GM08714 (cell line): ENCODE measurements around the gene CASS4.

Source experiments
- H3K4me3 ChIP-seq: fragments of 200-500 bp; sonication (Bioruptor generic); 2 replicates; pipeline ENCODE4 v1.5.1; 2014; ENCODE audit warnings: mild to moderate bottlenecking, low read length, inconsistent platforms
- ZNF274 ChIP-seq: IDR thresholded peaks from 2 replicates; pipeline ENCODE4 v1.6.1; 2012; ENCODE audit warnings: mild to moderate bottlenecking, low read depth, low read length

Gene CASS4

DNA sequence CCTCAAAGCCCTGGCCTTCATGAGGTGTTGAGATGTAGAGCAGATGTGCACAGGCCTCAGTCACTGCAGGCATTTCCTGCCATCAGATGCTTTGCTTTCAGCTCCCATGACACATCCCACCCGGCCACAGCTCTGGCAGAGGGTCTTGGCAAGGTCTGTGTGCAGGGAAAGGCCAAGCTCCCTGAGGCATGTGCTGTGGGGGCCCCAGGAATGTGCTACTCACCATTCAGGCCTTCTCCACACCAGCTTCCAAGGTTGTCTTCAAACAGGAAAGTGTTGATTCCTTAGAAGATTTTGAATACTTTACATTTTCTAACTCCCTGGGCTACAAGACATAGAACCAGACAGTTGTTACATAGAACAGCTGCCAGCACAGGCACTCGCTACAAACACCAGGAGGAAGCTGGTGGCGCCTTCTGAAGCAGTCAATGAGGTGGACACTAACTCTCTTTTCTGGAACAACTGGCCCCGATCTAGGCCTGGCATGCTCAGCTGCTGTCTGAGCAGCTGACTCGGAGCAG, 27.8 kb downstream of the CASS4 start:
- no peak overlapping the region for H3K4me3 ChIP-seq
- TF ChIP-seq ZNF274, result no peak

DNA sequence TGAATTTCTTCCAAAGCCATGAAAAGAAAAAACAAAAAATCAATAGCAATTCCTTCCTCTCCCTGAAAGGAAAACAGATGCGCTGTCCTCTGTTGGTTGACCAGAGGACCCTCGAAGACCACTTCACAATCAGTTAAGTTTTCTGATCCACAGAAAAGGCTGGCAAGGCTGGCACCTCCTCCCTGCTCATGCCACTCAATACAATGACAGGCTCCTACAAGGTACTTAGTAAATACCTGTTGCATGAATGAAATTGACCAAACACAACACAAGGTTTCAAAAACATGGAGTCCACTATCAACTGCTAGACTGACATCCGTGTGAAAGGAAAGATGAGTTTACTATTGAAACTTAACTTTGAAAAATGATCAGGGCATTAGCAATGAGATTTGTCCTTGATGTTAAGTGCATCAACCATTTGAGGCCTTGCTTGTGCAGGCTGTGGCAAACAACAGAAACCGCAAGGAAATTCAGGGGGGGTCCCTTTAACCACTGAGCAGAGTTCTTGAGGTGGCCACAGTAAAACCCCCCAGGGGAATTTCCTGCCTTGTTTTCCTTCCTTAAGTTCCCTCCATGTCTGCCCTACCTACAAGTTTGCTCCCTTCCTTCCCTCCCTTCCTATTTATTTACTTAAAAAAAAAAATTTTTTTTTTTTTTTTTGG, 28.4 kb downstream of the CASS4 start:
- H3K4me3 ChIP-seq, result no peak overlapping the region
- no peak for TF ChIP-seq ZNF274

DNA sequence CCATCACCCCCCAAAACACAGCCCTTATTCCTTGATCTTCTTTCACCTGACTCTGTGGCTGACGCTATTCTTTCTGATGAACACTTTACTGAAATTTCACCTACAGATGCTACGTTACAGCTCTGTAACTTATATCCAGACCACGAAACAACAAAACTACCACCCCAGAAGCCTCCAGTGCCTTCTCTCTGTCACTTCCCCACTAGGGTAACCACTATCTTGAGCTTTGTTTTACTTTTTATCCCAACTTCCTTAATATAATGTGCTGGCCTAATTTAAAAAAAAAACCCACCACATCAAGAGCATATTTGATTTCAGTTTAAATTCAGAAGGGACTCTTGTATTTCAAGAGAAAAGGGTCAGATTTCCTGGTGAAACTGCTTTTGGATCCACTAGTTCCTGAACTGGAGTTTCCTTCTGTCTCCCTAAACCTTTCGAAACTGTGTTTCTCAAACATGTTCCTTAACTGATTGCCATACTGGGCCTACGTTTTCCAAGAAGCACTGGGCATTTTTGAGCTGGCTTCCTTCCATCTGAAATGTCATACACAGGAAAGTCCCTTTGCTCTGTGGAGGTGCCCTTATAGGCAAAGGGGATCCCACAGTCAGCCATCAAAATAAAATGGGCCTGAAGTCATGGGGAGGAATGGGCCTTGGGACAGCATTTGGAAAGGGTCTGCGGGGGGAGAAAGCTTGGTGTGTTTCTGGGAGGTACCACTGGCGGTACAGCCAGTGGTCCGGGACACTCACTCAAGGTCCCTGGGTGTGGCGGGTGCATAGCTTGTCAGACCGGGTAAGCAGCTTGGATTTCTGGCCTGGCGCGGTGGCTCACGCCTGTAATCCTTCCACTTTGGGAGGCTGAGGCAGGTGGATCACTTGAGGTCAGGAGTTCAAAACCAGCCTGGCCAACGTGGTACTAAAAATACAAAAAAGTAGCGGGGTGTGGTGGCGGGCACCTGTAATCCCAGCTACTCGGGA, 30.6 kb downstream of the CASS4 start:
- no peak for TF ChIP-seq ZNF274

DNA sequence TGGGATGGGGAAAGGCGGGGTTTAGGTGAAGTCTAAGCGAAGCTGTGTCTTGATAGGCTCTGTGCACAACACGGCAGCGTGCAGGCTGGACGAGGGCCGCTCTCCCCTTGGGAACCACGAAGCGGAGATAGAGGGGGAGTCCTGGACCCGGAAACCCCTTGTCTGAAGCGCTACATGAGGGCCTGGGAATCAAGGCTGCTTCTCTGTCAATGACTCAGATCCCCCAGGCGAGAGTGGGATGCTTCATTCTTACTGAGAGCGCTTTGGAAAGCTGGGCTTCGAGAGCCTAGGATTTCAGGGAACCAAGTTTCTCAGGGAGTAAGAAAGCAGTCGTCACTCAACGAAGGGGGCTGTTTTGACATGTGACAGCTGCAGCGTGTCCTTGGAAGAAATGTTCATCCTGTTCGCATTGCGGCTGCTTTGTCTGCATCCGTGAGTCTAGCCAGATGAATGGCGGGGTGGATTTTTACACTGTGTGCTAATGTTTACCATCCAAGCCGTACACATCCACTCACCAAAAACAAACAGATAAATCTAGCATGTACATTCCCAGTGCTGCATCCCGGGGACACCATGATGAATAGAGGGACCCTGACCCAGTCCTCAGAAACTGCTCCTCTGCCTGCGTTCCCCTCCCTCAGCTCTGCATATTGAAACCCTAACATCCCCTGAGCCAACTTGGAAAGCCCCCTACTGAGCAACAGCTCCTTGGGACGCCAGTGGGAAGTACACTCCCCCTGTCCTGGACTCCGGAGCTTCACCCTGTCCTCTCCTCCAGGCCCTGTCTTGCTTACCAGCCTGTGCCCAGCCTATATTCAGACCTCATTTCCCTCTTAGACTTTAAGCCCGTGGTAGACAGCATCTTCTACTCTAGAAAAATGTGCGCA, 31.8 kb downstream of the CASS4 start:
- TF ChIP-seq ZNF274, result no peak
- no peak overlapping the region for H3K4me3 ChIP-seq

More for the DNA sequence above, 30.6 kb downstream of the CASS4 start:
- no peak overlapping the region for H3K4me3 ChIP-seq

DNA sequence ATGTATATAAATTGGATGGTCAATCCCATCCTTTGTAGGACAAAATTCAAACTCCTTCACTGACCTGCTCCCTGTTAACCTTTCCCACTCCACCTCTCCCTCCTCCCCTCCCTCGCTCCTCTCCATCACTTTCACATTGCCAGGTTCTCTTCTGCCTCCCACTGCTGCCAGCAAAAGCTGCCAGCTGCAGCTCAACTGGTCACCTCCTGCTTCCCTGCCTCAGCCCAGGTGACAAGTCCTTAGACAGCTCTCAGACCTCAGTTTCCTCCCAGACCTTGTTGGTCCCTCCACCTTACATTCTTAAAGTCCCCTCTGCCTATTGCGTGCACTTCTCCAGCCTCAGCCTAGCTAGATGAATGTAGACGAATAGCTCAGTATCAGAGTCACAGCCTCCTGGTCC, 33.1 kb downstream of the CASS4 start:
- no peak overlapping the region for H3K4me3 ChIP-seq
- no peak for TF ChIP-seq ZNF274

DNA sequence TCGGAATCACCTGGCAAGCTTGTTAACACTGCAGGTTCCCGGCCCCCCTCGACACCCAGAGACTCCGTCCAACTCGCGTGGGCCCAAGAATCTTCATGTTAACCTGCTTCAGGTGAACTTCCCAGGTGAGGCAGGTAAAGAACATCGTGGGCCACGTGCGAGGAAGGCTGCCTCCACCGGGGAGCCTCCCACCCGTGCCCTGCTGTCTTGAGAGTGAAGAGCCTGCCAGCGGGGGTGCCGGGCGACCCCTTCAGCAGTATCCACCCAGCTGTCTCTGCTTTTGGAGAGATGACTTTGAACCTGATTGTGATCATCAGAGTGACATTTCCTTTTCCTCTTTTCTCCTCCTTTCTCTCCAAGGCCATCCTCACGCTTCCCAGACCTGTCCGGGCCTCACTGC, 33.5 kb downstream of the CASS4 start:
- TF ChIP-seq ZNF274, result no peak
- H3K4me3 ChIP-seq, result no peak overlapping the region

DNA sequence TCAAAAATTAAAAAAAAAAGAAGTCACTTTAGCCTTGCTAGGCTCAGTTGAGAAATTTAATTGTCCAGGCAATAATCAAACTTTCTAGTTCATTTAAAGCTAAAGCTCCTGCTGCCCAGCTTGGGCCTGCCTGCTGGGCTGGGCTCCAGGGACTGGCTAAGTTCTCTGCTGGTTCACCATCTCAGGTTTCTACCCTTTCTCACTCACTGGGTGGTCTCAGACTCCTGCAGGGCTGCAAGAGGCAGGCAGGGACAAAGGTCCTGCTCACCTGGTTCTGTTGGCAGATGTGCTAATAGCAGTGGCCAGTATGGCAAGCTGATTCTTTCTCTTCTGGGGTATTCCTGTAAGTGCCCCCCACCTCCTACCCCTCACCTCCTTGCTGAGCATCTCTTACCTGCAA, 35.2 kb downstream of the CASS4 start:
- H3K4me3 ChIP-seq, result no peak overlapping the region
- TF ChIP-seq ZNF274, result no peak

DNA sequence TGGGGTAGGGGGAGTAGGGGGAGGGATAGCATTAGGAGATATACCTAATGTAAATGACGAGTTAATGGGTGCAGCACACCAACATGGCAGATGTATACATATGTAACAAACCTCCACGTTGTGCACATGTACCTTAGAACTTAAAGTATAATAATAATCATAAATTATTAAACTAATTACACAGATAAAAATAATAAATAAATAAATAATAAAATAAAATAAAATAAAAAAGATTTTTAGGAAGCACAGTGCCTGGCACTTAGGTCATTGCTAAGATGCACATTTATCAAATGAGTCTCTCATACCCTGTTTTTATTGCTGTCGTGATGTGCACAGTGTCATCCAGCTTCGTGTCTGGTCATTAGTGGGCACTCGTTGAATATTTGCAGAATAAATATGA, 37.4 kb downstream of the CASS4 start:
- H3K4me3 ChIP-seq, result no peak overlapping the region
- TF ChIP-seq ZNF274, result no peak

DNA sequence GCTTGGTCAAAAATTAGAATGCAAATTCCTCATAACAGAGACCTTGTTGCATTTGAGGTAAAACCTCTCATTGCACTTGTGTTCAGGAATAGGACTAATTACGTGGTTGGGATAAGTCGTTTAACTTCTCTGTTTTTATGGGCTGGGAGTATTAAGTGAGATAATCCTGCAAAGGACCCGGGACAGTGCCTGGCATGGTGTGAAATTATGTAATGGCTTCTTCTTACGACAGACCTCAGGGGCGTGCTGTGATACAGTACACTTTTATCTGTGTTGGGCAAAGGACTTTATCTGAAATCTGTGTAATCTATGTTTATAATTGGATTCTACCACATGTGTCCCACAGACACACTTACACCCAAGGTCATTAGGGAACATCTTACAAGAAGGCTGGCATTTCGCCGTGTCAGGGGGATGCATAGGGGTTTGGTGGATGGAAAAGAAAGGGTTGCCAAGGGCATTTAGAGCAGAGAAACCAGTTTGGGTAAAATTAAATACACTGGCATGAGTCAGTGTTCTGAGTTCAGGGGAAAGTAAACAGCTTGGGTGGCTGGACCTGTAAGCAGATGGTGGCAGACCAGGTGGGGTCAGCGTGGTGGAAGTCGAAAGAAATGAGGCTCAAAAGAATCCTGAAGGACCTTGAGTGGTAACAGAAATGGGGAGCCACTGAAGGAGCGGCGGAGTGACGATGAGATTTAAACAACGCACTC, 39.2 kb downstream of the CASS4 start:
- no peak for TF ChIP-seq ZNF274
- H3K4me3 ChIP-seq, result no peak overlapping the region

DNA sequence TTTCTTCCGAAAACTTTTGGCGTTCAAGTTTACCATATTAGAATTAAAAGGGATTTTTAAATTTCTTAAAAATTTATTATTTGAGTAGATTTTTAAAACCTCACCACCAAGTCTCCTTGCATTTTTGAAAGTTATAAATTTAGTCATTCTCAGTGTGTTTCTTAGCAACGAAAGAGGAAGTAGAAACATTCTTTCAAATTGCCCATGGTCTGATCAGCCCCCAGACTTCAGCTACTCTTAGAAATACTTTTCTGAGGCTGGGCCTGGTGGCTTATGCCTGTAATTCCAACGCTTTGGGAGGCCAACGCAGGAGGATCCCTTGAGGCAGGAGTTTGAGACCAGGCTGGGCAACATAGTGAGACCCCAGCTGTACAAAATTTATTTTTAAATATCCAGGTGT, 41.3 kb downstream of the CASS4 start:
- H3K4me3 ChIP-seq, result peak overlapping the region; percentile 13; the same call in 1 of the 2 replicates
- TF ChIP-seq ZNF274, result no peak

DNA sequence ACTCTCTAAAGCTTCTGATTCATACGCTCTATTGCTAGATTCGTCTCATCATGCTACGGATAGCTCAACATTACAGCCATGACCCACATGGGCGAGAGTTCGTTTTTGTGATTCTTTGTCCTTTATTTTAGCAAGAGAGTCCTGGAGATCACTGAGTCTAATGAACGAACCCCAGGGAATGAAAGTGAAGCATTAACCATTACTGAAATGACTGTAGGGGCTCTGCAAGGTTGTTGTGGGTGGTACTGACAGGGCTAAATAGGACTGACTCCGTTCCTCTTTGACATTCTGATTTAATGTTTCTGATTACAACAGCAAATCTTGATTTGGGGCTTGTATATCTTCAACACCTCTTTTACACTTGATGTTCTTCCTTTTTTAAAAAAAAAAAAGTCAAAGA, 42.7 kb downstream of the CASS4 start:
- no peak overlapping the region for H3K4me3 ChIP-seq

DNA sequence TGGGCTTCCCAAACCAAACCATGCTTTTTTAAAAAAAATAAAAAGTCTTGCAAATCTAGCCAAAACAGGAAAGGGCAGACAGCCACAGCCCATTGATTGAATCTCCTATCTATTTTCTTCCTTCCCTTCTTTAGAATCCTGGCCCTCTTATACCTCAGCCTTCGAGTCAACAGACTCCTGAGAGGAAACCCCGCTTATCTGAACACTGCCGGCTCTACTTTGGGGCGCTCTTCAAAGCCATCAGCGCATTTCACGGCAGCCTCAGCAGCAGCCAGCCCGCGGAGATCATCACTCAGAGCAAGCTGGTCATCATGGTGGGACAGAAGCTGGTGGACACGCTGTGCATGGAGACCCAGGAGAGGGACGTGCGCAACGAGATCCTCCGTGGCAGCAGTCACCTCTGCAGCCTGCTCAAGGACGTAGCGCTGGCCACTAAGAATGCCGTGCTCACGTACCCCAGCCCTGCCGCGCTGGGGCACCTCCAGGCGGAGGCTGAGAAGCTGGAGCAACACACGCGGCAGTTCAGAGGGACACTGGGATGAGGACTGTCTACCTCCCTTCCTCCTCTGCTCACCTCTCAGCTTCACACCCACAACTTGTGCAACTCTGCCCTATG, 46.3 kb downstream of the CASS4 start:
- H3K4me3 ChIP-seq, result no peak overlapping the region
- no peak for TF ChIP-seq ZNF274

More for the DNA sequence above, 42.7 kb downstream of the CASS4 start:
- TF ChIP-seq ZNF274, result no peak

DNA sequence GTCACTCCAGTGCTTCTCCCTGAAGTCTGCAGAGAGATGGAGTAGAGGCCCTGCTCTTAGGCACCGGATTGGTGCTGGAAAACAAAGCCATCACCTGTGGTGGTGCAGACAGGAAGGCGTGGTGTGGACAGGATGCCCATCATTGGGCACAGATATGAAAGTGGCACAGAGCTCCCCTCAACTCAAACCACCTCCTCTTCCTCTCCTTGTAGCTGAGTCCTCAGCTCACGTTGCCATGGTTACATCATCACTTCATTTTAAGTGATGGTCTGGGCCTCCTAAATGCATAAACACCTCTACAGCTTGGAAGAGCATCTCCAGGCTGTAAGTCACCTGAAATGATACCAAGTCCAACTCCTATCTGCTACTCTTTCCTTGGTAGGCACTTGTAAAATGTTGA, 48.4 kb downstream of the CASS4 start:
- no peak overlapping the region for H3K4me3 ChIP-seq
- TF ChIP-seq ZNF274, result no peak
